GM12878 (cell line): Measurements from ENCODE around the gene ENOX1. TPM values are rescaled to one million over a fixed set of nuclear protein-coding genes. Genes with fewer than 3 reads are reported as not detected.
A peak's percentile ranks its signal among the peaks of the same experiment; 100 is the strongest.

Experiments
- CHD2 ChIP-seq: IDR thresholded peaks from 2 replicates; pipeline ENCODE4 v1.6.1; 2011; ENCODE audit warnings: low read depth, low read length, improper control_type of control experiment, borderline replicate concordance
- CREB1 ChIP-seq: IDR thresholded peaks from 2 replicates; pipeline ENCODE4 v1.6.1; 2012; ENCODE audit warnings: low read depth, mild to moderate bottlenecking, inconsistent platforms
- FOXM1 ChIP-seq: IDR thresholded peaks from 2 replicates; pipeline ENCODE4 v1.6.1; 2012; ENCODE audit warnings: low read depth, mild to moderate bottlenecking, inconsistent platforms, low read length, moderate library complexity
- MEF2B ChIP-seq: fragments of 450-650 bp; IDR thresholded peaks from 2 replicates; pipeline ENCODE4 v1.6.1; 2018; ENCODE audit warnings: mild to moderate bottlenecking, moderate library complexity; ENCODE audit not compliant: partially characterized antibody, poor library complexity, severe bottlenecking
- MYB ChIP-seq: fragments of 150-350 bp; IDR thresholded peaks from 2 replicates; pipeline ENCODE4 v1.6.1; 2014; ENCODE audit warnings: mild to moderate bottlenecking, low read depth, low read length, borderline replicate concordance
- PAX5 ChIP-seq: IDR thresholded peaks from 2 replicates; pipeline ENCODE4 v1.6.1; 2011; ENCODE audit warnings: low read depth, low read length, borderline replicate concordance
- PML ChIP-seq: IDR thresholded peaks from 2 replicates; pipeline ENCODE4 v1.6.1; 2012; ENCODE audit warnings: low read length, inconsistent platforms
- POLR2A ChIP-seq: IDR thresholded peaks from 2 replicates; pipeline ENCODE4 v1.6.1; 2011; ENCODE audit warnings: low read depth, mild to moderate bottlenecking, low read length
- SREBF2 ChIP-seq: IDR thresholded peaks from 2 replicates; pipeline ENCODE4 v1.6.1; 2012; ENCODE audit warnings: mild to moderate bottlenecking, low read length
- SRF ChIP-seq, 2 experiments: IDR thresholded peaks; 2 replicates each; pipeline ENCODE4 v1.6.1; 2011; ENCODE audit warnings: low read depth in 2 of 2, low read length in 2 of 2, mild to moderate bottlenecking in 1 of 2, moderate library complexity in 1 of 2
- ZNF24 ChIP-seq: fragments of 450-650 bp; IDR thresholded peaks from 2 replicates; pipeline ENCODE4 v1.6.1; 2017; ENCODE audit warnings: antibody characterized with exemption, mild to moderate bottlenecking
- polyA plus RNA-seq, 11 experiments: library from polyadenylated mRNA; depleted of rRNA in 4 of 11; unstranded in 6 of 11; stranded (reverse) in 5 of 11; fragments of >200 nt; fragmentation: Nextera tagmentation in 4 of 11; fragmentation: Illumina TruSeq in 1 of 11; extraction: Ambion mirVana in 4 of 11; extraction: Trizol in 1 of 11; gene quantifications; 1 replicate in 1 of 11; 2 replicates in 10 of 11; pipeline versions ENCODE4 v1.2.1 to v1.2.3, GENCODE V29; 2011 to 2016; ENCODE audit warnings: inconsistent platforms in 2 of 11, missing spikeins in 2 of 11, low read depth in 1 of 11
- total RNA-seq, 4 experiments: library from RNA; depleted of rRNA in 3 of 4; stranded (reverse); fragments of >200 nt in 3 of 4; fragmentation: Illumina TruSeq in 1 of 4; extraction: Trizol in 1 of 4; gene quantifications; 2 replicates each; pipeline versions ENCODE4 v1.2.1 to v1.2.3, GENCODE V29; 2013 to 2021
- TF ChIP-seq, protein P1 (sequence below): fragments of 450-650 bp; IDR thresholded peaks from 2 replicates; pipeline ENCODE4 v1.6.1; 2018; ENCODE audit warnings: borderline replicate concordance, mild to moderate bottlenecking; ENCODE audit not compliant: partially characterized antibody
- TF ChIP-seq, protein P2 (sequence below): fragments of 450-650 bp; IDR thresholded peaks from 2 replicates; pipeline ENCODE4 v1.6.1; 2017; ENCODE audit warnings: antibody characterized with exemption, mild to moderate bottlenecking, moderate library complexity
- TF ChIP-seq, protein P3 (sequence below): fragments of 450-650 bp; IDR thresholded peaks from 2 replicates; pipeline ENCODE4 v1.6.1; 2017; ENCODE audit warnings: borderline replicate concordance
- TF ChIP-seq, protein P4 (sequence below): IDR thresholded peaks from 2 replicates; pipeline ENCODE4 v1.6.1; 2012; ENCODE audit warnings: mild to moderate bottlenecking, low read depth, low read length
- TF ChIP-seq, protein P5 (sequence below): IDR thresholded peaks from 2 replicates; pipeline ENCODE4 v1.6.1; 2012; ENCODE audit warnings: low read depth, low read length, improper control_type of control experiment
- TF ChIP-seq, protein P6 (sequence below): fragments of 450-650 bp; formaldehyde crosslinking; IDR thresholded peaks from 2 replicates; pipeline ENCODE4 v1.4.0; 2022; ENCODE audit warnings: mild to moderate bottlenecking, moderate library complexity

ENOX1 gene
- total and polyA plus RNA-seq, 10 of the 15 experiments (the other 5 are each of a cell fraction or from before 2014, with no cell fraction given) = 0.11 to 0.26 (median 0.15) TPM

DNA sequence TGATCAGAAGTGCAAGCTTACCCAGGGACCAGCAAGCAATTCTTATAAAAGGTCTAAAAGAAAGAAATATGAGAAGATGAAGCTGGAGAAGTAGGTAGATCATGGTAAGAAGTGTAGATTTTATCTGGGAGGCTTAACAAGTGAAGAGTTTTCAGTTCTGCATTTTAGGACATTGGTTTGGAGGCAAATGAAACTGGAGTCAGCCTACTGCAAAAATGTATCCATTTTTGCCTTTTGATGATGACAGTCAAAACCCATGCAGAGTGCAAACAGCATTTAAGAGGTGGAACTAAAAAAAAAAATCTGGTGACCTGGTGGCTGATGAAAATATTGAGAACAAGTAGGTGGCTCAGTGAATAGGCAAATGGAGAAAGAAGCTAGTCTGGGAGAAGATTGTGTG lies 546.5 kb downstream of the ENOX1 start (continued):
- TF ChIP-seq, protein P1, sequence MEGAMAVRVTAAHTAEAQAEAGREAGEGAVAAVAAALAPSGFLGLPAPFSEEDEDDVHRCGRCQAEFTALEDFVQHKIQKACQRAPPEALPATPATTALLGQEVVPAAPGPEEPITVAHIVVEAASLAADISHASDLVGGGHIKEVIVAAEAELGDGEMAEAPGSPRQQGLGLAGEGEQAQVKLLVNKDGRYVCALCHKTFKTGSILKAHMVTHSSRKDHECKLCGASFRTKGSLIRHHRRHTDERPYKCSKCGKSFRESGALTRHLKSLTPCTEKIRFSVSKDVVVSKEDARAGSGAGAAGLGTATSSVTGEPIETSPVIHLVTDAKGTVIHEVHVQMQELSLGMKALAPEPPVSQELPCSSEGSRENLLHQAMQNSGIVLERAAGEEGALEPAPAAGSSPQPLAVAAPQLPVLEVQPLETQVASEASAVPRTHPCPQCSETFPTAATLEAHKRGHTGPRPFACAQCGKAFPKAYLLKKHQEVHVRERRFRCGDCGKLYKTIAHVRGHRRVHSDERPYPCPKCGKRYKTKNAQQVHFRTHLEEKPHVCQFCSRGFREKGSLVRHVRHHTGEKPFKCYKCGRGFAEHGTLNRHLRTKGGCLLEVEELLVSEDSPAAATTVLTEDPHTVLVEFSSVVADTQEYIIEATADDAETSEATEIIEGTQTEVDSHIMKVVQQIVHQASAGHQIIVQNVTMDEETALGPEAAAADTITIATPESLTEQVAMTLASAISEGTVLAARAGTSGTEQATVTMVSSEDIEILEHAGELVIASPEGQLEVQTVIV = no peak
- TF ChIP-seq PML (no peak), FOXM1 (no peak), CREB1 (no peak), POLR2A (no peak), SRF (IDR thresholded peaks at IDR 0.05; ENCODE audit: low read depth in 2 of 2, low read length in 2 of 2) (no peak), MEF2B (no peak), ZNF24 (peak; percentile 61; the same call in 1 of the 2 replicates), PAX5 (0 out of 2 replicates have a peak, but pooled peaks have one; percentile 37), SREBF2 (no peak), CHD2 (no peak), MYB (no peak)
- TF ChIP-seq, protein P2, sequence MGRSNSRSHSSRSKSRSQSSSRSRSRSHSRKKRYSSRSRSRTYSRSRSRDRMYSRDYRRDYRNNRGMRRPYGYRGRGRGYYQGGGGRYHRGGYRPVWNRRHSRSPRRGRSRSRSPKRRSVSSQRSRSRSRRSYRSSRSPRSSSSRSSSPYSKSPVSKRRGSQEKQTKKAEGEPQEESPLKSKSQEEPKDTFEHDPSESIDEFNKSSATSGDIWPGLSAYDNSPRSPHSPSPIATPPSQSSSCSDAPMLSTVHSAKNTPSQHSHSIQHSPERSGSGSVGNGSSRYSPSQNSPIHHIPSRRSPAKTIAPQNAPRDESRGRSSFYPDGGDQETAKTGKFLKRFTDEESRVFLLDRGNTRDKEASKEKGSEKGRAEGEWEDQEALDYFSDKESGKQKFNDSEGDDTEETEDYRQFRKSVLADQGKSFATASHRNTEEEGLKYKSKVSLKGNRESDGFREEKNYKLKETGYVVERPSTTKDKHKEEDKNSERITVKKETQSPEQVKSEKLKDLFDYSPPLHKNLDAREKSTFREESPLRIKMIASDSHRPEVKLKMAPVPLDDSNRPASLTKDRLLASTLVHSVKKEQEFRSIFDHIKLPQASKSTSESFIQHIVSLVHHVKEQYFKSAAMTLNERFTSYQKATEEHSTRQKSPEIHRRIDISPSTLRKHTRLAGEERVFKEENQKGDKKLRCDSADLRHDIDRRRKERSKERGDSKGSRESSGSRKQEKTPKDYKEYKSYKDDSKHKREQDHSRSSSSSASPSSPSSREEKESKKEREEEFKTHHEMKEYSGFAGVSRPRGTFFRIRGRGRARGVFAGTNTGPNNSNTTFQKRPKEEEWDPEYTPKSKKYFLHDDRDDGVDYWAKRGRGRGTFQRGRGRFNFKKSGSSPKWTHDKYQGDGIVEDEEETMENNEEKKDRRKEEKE = no peak
- TF ChIP-seq, protein P3, sequence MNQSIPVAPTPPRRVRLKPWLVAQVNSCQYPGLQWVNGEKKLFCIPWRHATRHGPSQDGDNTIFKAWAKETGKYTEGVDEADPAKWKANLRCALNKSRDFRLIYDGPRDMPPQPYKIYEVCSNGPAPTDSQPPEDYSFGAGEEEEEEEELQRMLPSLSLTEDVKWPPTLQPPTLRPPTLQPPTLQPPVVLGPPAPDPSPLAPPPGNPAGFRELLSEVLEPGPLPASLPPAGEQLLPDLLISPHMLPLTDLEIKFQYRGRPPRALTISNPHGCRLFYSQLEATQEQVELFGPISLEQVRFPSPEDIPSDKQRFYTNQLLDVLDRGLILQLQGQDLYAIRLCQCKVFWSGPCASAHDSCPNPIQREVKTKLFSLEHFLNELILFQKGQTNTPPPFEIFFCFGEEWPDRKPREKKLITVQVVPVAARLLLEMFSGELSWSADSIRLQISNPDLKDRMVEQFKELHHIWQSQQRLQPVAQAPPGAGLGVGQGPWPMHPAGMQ = no peak
- TF ChIP-seq, protein P4, sequence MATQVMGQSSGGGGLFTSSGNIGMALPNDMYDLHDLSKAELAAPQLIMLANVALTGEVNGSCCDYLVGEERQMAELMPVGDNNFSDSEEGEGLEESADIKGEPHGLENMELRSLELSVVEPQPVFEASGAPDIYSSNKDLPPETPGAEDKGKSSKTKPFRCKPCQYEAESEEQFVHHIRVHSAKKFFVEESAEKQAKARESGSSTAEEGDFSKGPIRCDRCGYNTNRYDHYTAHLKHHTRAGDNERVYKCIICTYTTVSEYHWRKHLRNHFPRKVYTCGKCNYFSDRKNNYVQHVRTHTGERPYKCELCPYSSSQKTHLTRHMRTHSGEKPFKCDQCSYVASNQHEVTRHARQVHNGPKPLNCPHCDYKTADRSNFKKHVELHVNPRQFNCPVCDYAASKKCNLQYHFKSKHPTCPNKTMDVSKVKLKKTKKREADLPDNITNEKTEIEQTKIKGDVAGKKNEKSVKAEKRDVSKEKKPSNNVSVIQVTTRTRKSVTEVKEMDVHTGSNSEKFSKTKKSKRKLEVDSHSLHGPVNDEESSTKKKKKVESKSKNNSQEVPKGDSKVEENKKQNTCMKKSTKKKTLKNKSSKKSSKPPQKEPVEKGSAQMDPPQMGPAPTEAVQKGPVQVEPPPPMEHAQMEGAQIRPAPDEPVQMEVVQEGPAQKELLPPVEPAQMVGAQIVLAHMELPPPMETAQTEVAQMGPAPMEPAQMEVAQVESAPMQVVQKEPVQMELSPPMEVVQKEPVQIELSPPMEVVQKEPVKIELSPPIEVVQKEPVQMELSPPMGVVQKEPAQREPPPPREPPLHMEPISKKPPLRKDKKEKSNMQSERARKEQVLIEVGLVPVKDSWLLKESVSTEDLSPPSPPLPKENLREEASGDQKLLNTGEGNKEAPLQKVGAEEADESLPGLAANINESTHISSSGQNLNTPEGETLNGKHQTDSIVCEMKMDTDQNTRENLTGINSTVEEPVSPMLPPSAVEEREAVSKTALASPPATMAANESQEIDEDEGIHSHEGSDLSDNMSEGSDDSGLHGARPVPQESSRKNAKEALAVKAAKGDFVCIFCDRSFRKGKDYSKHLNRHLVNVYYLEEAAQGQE = no peak
- TF ChIP-seq, protein P5, sequence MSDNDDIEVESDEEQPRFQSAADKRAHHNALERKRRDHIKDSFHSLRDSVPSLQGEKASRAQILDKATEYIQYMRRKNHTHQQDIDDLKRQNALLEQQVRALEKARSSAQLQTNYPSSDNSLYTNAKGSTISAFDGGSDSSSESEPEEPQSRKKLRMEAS = no peak
- TF ChIP-seq, protein P6, sequence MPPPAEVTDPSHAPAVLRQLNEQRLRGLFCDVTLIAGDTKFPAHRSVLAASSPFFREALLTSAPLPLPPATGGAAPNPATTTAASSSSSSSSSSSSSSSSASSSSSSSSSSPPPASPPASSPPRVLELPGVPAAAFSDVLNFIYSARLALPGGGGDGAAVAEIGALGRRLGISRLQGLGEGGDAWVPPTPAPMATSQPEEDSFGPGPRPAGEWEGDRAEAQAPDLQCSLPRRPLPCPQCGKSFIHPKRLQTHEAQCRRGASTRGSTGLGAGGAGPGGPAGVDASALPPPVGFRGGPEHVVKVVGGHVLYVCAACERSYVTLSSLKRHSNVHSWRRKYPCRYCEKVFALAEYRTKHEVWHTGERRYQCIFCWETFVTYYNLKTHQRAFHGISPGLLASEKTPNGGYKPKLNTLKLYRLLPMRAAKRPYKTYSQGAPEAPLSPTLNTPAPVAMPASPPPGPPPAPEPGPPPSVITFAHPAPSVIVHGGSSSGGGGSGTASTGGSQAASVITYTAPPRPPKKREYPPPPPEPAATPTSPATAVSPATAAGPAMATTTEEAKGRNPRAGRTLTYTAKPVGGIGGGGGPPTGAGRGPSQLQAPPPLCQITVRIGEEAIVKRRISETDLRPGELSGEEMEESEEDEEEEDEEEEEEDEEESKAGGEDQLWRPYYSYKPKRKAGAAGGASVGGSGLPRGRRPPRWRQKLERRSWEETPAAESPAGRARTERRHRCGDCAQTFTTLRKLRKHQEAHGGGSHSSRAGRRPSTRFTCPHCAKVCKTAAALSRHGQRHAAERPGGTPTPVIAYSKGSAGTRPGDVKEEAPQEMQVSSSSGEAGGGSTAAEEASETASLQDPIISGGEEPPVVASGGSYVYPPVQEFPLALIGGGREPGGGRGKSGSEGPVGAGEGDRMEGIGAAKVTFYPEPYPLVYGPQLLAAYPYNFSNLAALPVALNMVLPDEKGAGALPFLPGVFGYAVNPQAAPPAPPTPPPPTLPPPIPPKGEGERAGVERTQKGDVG = no peak
